ENCODE measurements around the gene ATP2C2.

Gene ATP2C2

DNA sequence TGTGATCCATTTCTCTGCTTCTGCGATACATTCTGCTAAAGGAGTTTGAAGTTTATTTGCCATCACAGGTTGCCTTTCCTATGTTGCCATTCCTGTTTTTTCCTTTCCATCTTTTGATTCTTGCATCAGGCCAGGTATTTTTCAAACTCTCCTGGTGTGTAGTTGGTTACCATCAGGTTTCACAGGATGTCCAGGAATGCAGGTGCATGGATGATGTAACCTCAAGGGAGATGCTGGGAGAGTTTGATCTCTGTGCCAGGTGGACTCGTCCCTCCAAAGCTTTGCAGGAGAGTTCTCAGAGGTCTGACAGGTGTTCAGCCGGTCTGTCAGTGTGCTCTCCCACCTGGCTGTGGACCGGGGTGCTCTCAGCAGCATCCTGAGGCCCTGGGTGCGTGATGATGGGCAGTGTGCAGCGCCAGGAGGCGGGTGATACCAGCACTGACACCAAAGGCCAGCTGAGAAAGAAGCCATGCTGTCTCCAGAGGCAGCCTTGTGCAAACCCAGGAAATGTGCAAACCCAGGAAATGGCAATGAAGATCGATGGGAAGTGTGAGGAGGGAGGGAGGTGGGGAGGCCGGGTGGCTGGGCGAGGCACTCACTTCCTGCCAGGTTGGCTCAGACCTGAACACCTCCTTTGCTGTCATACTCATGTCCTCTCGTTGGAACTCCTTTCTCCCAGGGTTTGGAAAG, 1.7 kb downstream of the ATP2C2 start:
- Histone ChIP-seq H3K9me3 (ENCODE audit: insufficient read depth, low read depth, low read length) (no peaks in the 10 kb centered on the region), H3K27ac (ENCODE audit: low read length) (no peak overlapping the region), H3K36me3 (ENCODE audit: insufficient read depth, low read depth, low read length) (no peaks in the 10 kb centered on the region), H3K9ac (ENCODE audit: low read depth, low read length) (no peak overlapping the region), H3K4me3 (ENCODE audit: low read length) (no peak overlapping the region), H3K27me3 (ENCODE audit: insufficient read depth, low read length) (peaks cover 48% of the 10 kb centered on the region), H3K4me1 (ENCODE audit: insufficient read depth, low read length) (peaks cover 4% of the 10 kb centered on the region; the same call in 1 of the 2 replicates)

DNA sequence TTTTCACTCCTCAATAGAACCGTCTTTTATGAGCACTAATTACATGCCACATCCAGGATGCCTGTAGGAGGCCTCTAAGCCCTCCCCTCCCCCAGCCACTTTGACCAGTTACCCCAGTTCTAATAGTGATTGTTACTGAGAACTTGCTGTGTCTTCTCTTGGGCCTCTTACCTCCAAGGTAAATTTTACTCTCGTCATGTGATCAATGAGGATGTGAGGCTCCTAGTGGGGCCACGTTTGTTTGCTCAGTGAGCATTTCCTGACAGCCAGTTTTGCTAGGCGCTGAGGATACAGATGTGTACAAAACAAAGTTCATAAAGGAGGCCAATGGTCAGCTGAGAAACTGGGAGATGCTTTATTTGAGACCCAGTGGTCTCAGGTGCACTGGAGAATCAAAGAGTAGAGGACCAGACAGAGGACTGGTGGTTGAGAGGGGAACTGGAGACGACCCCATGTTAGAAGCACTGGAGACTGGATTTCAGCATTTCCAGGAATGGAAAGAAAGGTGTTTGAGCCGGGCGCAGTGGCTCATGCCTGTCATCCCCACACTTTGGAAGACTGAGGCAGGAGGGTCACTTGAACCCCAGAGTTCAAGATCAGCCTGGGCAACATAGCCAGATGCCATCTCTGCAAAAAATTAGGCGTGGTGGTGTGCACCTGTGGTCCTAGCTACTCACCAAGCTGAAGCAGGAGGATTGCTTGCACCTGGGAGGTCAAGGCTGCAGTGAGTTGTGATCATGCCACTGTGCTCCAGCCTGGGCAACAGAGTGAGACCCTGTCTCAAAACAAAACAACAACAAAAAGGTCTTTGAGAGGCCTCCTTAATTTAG, 2.6 kb downstream of the ATP2C2 start:
- Histone ChIP-seq H3K9ac (ENCODE audit: low read depth, low read length) (no peak overlapping the region), H3K4me3 (ENCODE audit: low read length) (no peak overlapping the region), H3K9me3 (ENCODE audit: insufficient read depth, low read depth, low read length) (no peaks in the 10 kb centered on the region), H3K4me1 (ENCODE audit: insufficient read depth, low read length) (peaks cover 4% of the 10 kb centered on the region; the same call in 1 of the 2 replicates), H3K27me3 (ENCODE audit: insufficient read depth, low read length) (peaks cover 48% of the 10 kb centered on the region), H3K36me3 (ENCODE audit: insufficient read depth, low read depth, low read length) (no peaks in the 10 kb centered on the region), H3K27ac (ENCODE audit: low read length) (no peak overlapping the region)

DNA sequence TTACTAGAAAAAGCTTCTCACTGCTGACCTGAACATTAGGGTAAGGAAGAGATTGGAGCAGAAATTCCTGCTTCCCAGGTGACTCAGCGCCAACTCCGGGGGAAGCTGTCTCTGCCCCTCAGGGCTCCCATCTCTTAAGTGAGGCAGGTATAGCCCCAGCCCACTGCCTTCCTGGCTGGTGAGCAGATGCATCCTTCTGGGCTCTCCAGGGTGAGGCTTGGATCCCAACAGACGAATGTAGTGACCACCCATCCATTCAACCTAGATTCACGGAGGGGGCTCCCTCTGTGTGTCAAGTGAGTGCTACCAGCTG, 3.2 kb downstream of the ATP2C2 start:
- H3K27me3 ChIP-seq (ENCODE audit: insufficient read depth, low read length), result peaks cover 45% of the 10 kb centered on the region
- no peak overlapping the region for H3K4me3 ChIP-seq (ENCODE audit: low read length)
- H3K9me3 ChIP-seq (ENCODE audit: insufficient read depth, low read depth, low read length), result no peaks in the 10 kb centered on the region
- no peak overlapping the region for H3K9ac ChIP-seq (ENCODE audit: low read depth, low read length)
- no peak overlapping the region for H3K27ac ChIP-seq (ENCODE audit: low read length)
- peaks cover 4% of the 10 kb centered on the region; the same call in 1 of the 2 replicates for H3K4me1 ChIP-seq (ENCODE audit: insufficient read depth, low read length)
- no peaks in the 10 kb centered on the region for H3K36me3 ChIP-seq (ENCODE audit: insufficient read depth, low read depth, low read length)

DNA sequence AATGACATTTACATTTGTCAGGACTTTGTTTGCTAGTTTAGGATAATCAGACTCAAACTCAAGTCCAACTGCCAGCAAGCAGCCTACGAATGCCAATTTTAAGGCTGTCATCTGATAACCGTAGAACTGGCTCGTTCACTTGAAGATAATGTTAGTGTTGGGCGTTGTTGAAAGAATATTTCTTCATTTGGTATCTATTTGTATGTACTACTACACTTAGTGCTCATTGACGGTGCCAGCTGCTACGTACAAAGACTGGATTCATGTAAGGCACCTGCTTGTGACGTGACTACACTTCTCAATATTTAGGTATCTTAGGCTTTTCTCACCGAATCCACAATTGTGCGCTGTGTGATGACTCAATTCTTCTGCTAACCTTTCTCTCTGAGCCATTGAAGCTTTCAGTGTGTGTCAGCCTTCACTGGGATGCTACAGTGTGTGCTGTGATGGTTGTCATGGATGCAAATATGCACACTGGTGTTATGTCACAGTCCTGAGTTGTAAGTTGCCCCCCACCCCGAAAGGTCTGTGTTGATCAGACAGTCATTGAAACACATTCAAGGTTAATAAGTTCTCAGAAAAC, 5.7 kb downstream of the ATP2C2 start:
- Histone ChIP-seq H3K27ac (ENCODE audit: low read length) (no peak overlapping the region), H3K9me3 (ENCODE audit: insufficient read depth, low read depth, low read length) (no peaks in the 10 kb centered on the region), H3K9ac (ENCODE audit: low read depth, low read length) (no peak overlapping the region), H3K36me3 (ENCODE audit: insufficient read depth, low read depth, low read length) (no peaks in the 10 kb centered on the region), H3K4me1 (ENCODE audit: insufficient read depth, low read length) (peaks cover 4% of the 10 kb centered on the region; the same call in 1 of the 2 replicates), H3K4me3 (ENCODE audit: low read length) (no peak overlapping the region), H3K27me3 (ENCODE audit: insufficient read depth, low read length) (peaks cover 20% of the 10 kb centered on the region)

DNA sequence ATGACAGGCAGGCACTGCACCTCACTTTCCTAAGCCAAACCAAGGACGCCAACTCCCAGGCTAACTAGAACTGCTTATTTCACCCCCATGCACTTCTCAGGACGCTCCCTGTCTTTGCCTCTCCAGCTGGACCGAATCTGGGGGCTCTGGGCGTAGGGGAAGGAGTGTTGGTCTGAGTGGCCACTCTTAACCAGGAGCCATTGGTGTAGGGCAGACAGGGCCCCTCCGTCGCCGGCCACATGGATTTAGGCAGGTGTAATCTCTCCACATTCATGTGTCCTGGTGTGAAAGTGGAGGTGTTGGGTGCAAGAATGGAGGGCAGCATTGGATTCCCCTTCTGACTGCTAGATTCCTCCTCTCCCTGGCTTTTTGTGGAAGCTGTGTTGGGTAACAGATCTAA, 9.8 kb downstream of the ATP2C2 start:
- H3K9ac ChIP-seq (ENCODE audit: low read depth, low read length), result no peak overlapping the region
- no peaks in the 10 kb centered on the region for H3K36me3 ChIP-seq (ENCODE audit: insufficient read depth, low read depth, low read length)
- no peak overlapping the region for H3K27ac ChIP-seq (ENCODE audit: low read length)
- H3K4me1 ChIP-seq (ENCODE audit: insufficient read depth, low read length), result peaks cover 8% of the 10 kb centered on the region; the same call in 1 of the 2 replicates
- no peaks in the 10 kb centered on the region for H3K27me3 ChIP-seq (ENCODE audit: insufficient read depth, low read length)
- no peak overlapping the region for H3K4me3 ChIP-seq (ENCODE audit: low read length)
- H3K9me3 ChIP-seq (ENCODE audit: insufficient read depth, low read depth, low read length), result no peaks in the 10 kb centered on the region

DNA sequence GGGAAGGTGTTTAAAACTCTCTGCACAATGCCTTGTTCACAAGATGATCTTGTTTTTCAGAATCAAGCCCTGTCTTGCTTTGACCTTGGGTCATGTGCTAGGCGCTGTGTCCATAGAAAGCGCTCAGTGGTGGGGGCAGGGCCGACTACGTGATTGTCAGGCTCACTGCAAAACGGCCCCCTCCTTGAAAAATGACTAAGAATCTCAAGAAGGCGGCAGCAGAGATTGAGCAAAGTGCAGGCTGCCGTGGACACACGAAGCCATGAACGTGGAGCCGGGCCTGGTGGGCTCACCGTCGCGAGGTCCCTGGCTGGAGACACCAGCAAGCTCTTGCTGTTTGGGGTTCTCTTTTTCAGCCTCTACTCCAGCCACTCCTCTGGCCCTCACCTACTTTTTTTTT, 10.2 kb downstream of the ATP2C2 start:
- Histone ChIP-seq H3K27ac (ENCODE audit: low read length) (no peak overlapping the region), H3K27me3 (ENCODE audit: insufficient read depth, low read length) (no peaks in the 10 kb centered on the region), H3K4me1 (ENCODE audit: insufficient read depth, low read length) (peaks cover 8% of the 10 kb centered on the region; the same call in 1 of the 2 replicates), H3K4me3 (ENCODE audit: low read length) (no peak overlapping the region), H3K36me3 (ENCODE audit: insufficient read depth, low read depth, low read length) (no peaks in the 10 kb centered on the region), H3K9me3 (ENCODE audit: insufficient read depth, low read depth, low read length) (no peaks in the 10 kb centered on the region), H3K9ac (ENCODE audit: low read depth, low read length) (no peak overlapping the region)

DNA sequence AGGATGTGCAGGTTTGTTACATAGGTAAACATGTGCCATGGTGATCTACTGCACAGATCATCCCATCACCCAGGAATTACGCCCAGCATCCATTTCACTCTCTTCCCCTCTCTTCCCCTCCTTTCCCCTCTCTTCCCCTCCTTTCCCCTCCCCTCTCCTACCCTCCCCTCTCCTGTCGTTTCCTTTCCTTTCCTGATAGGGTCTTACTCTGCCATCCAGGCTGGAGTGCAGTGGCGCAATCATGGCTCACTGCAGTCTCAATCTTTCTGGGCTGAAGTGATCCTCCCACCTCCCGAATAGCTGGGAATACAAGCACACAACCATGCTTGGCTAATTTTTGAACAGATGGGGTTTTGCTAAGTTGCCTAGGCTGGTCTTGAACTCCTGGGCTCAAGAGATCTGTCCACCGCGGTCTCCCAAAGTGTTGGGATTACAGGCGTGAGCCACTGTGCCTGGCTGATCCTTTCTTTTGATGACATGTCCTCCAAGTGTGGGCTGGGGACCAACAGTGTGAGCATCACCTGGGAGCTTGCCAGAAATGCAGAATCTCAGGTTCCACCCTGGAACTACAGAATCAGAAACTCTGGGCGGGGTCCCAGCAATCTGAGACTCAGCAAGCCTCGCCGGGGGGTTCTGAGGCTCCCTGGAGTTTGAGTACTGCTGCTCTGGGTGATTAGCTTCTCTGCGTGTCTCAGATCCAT, 10.8 kb downstream of the ATP2C2 start:
- H3K27me3 ChIP-seq (ENCODE audit: insufficient read depth, low read length), result no peaks in the 10 kb centered on the region
- no peaks in the 10 kb centered on the region for H3K36me3 ChIP-seq (ENCODE audit: insufficient read depth, low read depth, low read length)
- no peaks in the 10 kb centered on the region for H3K9me3 ChIP-seq (ENCODE audit: insufficient read depth, low read depth, low read length)
- H3K27ac ChIP-seq (ENCODE audit: low read length), result no peak overlapping the region
- H3K9ac ChIP-seq (ENCODE audit: low read depth, low read length), result no peak overlapping the region
- no peak overlapping the region for H3K4me3 ChIP-seq (ENCODE audit: low read length)
- H3K4me1 ChIP-seq (ENCODE audit: insufficient read depth, low read length), result peaks cover 8% of the 10 kb centered on the region; the same call in 1 of the 2 replicates

DNA sequence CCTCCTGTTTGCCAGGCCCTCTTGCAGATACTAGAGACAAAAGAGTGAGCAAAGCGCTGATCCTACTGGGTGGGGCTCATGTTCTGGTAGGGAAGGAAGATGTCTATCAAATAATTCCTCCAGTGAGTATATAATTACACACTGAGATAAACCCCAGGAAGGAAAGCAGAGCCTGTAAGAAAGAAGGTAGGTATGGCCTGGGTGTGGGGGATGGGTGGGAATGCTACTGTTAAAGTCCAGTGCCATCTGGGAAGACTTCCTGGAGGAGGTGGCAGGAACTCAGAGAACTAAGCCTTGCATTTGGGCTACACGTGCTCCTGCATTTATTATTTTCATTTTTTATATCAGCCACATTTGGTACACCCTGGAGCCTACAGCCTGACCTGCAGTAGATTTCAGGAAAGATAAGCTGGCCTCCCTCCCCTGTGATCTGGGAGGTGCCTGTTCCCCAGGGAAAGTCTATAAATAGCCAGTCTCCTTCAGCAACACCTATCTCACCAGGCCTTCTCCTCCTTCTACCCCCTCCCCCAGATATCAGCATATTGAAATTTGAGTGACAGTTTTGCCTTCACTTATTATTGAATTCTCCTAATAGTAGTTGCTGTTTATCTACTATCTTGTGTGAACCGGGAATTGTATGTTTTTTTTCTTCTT, 11.5 kb downstream of the ATP2C2 start:
- Histone ChIP-seq H3K27me3 (ENCODE audit: insufficient read depth, low read length) (no peaks in the 10 kb centered on the region), H3K36me3 (ENCODE audit: insufficient read depth, low read depth, low read length) (no peaks in the 10 kb centered on the region), H3K4me3 (ENCODE audit: low read length) (no peak overlapping the region), H3K9ac (ENCODE audit: low read depth, low read length) (no peak overlapping the region), H3K27ac (ENCODE audit: low read length) (no peak overlapping the region), H3K4me1 (ENCODE audit: insufficient read depth, low read length) (peaks cover 8% of the 10 kb centered on the region; the same call in 1 of the 2 replicates), H3K9me3 (ENCODE audit: insufficient read depth, low read depth, low read length) (no peaks in the 10 kb centered on the region)

DNA sequence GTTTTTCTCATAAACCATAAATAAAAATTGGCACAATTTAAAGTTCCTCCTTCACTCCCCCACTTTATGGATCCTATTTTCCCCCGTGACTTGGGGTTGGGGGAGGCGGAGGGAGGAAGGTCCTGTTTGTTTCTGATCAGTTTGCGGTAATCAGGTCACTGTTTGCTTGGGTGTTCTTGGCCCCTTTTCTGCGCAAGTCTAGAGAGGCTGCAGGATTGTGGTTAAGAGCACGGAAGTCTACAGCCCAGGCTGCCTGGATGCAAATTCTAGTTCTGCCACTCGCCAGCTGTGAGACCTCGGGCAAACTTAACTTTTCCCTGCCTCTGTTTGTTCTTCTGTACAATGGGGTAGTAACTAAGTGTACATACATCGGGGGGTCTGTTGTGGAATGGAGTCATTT, 12.1 kb downstream of the ATP2C2 start:
- H3K9me3 ChIP-seq (ENCODE audit: insufficient read depth, low read depth, low read length), result no peaks in the 10 kb centered on the region
- H3K9ac ChIP-seq (ENCODE audit: low read depth, low read length), result no peak overlapping the region
- no peaks in the 10 kb centered on the region for H3K27me3 ChIP-seq (ENCODE audit: insufficient read depth, low read length)
- H3K4me3 ChIP-seq (ENCODE audit: low read length), result no peak overlapping the region
- H3K4me1 ChIP-seq (ENCODE audit: insufficient read depth, low read length), result peaks cover 8% of the 10 kb centered on the region; the same call in 1 of the 2 replicates
- H3K36me3 ChIP-seq (ENCODE audit: insufficient read depth, low read depth, low read length), result no peaks in the 10 kb centered on the region
- no peak overlapping the region for H3K27ac ChIP-seq (ENCODE audit: low read length)

DNA sequence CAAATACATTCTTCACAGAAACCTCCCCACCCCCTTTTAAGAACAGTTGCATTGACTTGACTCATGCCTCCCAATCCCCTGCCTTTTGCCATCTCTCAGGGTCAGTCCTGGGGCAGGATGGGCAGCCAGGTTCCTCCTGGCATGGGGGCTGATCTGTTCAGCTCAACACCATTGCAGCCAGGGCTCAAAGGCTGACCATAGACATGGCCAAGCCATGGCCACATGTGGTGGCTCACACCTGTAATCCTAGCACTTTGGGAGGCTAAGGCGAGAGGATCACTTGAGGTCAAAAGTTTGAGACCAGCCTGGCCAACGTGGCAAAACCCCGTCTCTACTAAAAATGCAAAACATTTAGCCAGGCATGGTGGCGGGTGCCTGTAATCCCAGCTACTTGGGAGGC, 14.1 kb downstream of the ATP2C2 start:
- Histone ChIP-seq H3K4me3 (ENCODE audit: low read length) (no peak overlapping the region), H3K9me3 (ENCODE audit: insufficient read depth, low read depth, low read length) (no peaks in the 10 kb centered on the region; the same call in 1 of the 2 replicates), H3K36me3 (ENCODE audit: insufficient read depth, low read depth, low read length) (no peaks in the 10 kb centered on the region), H3K27me3 (ENCODE audit: insufficient read depth, low read length) (no peaks in the 10 kb centered on the region), H3K4me1 (ENCODE audit: insufficient read depth, low read length) (peaks cover 8% of the 10 kb centered on the region; the same call in 1 of the 2 replicates), H3K27ac (ENCODE audit: low read length) (no peak overlapping the region), H3K9ac (ENCODE audit: low read depth, low read length) (no peak overlapping the region)

DNA sequence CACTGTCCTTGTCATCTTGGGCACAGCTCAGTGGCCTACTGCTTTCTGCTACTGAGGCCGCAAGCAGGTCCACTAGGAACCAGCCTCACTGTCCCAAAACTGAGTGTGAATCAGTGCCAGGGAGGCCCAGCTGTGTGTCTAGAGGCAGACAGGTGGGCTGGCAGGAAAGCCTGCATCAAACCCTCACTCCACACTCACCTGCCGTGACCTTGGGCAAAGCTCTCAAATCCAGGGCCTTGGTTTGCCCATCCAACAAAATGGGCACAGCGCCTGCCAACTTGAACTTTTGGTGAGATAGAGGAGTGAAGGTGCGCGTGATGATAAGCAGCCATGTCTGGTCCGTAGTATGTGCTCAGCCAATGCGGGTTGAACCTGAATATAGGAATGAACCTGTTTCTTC, 14.8 kb downstream of the ATP2C2 start:
- Histone ChIP-seq H3K9me3 (ENCODE audit: insufficient read depth, low read depth, low read length) (no peaks in the 10 kb centered on the region; the same call in 1 of the 2 replicates), H3K27ac (ENCODE audit: low read length) (no peak overlapping the region), H3K9ac (ENCODE audit: low read depth, low read length) (no peak overlapping the region), H3K4me3 (ENCODE audit: low read length) (no peak overlapping the region), H3K4me1 (ENCODE audit: insufficient read depth, low read length) (peaks cover 8% of the 10 kb centered on the region; the same call in 1 of the 2 replicates), H3K27me3 (ENCODE audit: insufficient read depth, low read length) (no peaks in the 10 kb centered on the region), H3K36me3 (ENCODE audit: insufficient read depth, low read depth, low read length) (no peaks in the 10 kb centered on the region)

Data from iPS-20b (cell line).